SIG-M5 treated with dmso at 0.1 percent for 504 hours (cell line): Measurements from ENCODE around the gene COX14.
"Not testable (repeated sequence)": the region's sequence is repeated elsewhere in the genome, so short reads cannot be mapped to it uniquely, and the experiment has no call there.

Experiments used
- DNase-seq: peaks from one replicate; lab custom pipeline; 2025; ENCODE audit not compliant: unreplicated experiment; lab: John Stamatoyannopoulos, UW

The COX14 gene

GRCh38 chr12:50151047-50151687, 39.1 kb downstream of the COX14 start:
- DNase-seq = no peak

GRCh38 chr12:50154947-50155346, 42.9 kb downstream of the COX14 start:
- not testable (repeated sequence) for DNase-seq

DNA sequence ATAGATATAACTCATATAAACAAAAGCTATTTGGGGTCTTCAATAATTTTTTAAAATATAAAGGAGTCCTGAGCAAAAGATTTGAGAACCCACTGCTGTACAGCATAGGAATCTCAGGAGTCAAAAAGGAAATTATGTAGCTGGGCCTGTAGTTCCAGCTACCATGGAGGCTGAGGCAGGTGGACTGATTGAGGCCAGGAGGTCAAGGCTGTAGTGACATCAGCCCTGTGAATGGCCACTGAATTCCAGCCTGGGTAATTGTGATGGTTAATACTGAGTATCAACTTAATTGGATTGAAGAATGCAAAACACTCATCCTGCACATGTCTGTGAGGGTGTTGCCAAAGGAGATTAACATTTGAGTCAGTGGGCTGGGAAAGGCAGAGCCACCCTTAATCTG, 44.6 kb downstream of the COX14 start:
- DNase-seq = no peak

- no peak for DNase-seq
Observed at GRCh38 chr12:50157259-50157658, 45.2 kb downstream of the COX14 start.

DNA sequence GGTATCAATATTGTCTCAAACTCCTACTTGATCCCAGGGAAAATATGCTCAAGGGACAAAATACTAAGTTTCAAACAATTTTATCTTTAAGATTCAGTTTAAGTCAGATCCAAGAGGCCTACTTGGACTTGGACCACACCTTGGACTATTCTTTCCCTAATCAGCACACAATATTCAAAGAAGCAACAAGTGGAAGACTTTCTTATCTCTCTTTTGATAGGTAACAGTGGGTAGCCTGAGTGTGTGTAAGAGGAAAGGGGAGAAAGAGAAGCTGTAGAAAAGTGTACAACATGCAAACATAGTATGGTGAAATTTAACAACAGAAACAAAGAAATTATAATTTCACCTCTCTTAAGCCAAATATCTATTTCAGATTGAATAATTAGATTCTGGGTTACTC, 48.6 kb downstream of the COX14 start:
- DNase-seq = no peak

GRCh38 chr12:50162230-50162629, 50.2 kb downstream of the COX14 start:
- peak; percentile 61 for DNase-seq

GRCh38 chr12:50164963-50165362, 52.9 kb downstream of the COX14 start:
- DNase-seq = no peak

DNA sequence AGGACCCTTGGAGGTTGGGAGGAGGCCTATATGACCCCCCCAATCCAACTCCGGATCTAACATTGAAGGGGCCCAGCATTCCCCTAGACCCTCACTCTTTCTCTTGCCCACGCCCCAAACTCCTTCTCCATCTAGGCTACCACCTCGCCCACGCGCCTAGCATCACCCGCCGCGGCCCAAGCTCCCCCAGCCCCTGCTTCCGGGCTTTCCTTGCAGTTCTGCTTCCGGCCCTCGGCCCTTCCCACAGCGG, 54.7 kb downstream of the COX14 start:
- DNase-seq = peak; percentile 45

DNA sequence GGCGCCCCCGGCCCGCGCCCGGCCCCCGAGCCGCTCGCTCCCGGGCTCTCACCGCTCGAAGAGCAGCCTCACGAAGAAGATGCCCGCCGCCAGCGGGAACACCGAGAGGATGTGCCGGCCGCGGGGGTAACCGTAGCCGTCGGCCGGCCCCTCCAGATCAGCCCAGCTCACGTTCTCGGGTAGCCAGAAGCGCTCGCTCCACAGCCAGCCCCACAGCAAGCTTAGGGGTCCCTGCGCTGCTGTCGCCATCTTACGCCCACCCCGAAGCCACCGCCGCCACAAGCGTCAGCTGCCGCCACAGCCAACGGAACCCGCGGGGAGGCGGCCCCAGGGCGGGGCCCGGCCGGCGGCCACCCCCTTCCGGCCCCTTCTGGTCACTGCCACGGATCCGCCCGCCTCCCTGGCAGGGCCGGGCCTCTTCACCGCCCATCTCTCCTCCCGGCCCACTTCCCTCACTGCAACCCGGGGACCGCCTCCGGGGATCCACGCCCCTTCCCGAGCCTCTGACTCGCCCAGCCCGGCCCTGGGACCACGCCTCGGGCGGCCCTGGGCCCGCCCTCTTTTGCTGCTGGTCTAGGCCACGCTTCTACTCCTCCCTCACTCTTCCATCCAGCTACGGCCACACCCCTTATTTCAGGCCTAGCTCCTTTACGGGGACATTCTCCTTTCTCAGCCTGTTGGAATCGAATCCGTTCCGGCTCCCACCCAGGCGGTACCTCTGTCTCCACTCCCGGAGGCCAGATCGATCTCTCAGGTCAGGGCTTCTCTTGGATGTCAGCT, 55.2 kb downstream of the COX14 start, which contains the start of gene CERS5:
CERS5 (minus strand) TSS at position 321 of the 780 bp plus-strand sequence; CDS start at position 249, 72 bp downstream.
- peak; percentile 99 for DNase-seq
